Measurements from ENCODE around the gene TBCE.

GRCh38 chr1:235425357-235425756 lies 58.1 kb downstream of the TBCE start:
- TF ChIP-seq, protein P1, sequence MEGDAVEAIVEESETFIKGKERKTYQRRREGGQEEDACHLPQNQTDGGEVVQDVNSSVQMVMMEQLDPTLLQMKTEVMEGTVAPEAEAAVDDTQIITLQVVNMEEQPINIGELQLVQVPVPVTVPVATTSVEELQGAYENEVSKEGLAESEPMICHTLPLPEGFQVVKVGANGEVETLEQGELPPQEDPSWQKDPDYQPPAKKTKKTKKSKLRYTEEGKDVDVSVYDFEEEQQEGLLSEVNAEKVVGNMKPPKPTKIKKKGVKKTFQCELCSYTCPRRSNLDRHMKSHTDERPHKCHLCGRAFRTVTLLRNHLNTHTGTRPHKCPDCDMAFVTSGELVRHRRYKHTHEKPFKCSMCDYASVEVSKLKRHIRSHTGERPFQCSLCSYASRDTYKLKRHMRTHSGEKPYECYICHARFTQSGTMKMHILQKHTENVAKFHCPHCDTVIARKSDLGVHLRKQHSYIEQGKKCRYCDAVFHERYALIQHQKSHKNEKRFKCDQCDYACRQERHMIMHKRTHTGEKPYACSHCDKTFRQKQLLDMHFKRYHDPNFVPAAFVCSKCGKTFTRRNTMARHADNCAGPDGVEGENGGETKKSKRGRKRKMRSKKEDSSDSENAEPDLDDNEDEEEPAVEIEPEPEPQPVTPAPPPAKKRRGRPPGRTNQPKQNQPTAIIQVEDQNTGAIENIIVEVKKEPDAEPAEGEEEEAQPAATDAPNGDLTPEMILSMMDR (IDR thresholded peaks at IDR 0.05 in 4 of 5, conservative IDR thresholded peaks at IDR 0.05 in 1 of 5), result no peak
- no peak for TF ChIP-seq POLR2A (IDR thresholded peaks at IDR 0.05)

Measured in gastrocnemius medialis (tissue), 4 donors.